IMR-90 (cell line): ENCODE data around the gene PIGC. TPM values are rescaled to one million over a fixed set of nuclear protein-coding genes. Genes with fewer than 3 reads are reported as not detected.

ENCODE experiments used
- ATAC-seq: fragments of 200-7000 bp; cut with Tn5 transposase; 2 replicates; pipeline ENCODE4 v1.9.1; 2020; ENCODE audit warnings: low read depth, mild to moderate bottlenecking, moderate library complexity
- Bru-seq: library from RNA; stranded (reverse); fragments of 400-500 nt; gene quantifications from one replicate; lab custom pipeline; 2021; lab: Mats Ljungman, UMichigan
- BruChase-seq, 2 experiments: library from RNA; stranded (reverse); fragments of 400-500 nt; gene quantifications; one replicate each; lab custom pipeline; 2021; lab: Mats Ljungman, UMichigan
- BruUV-seq: library from RNA; stranded (reverse); fragments of 400-500 nt; replicated peaks from 2 replicates; lab custom pipeline; 2021; lab: Mats Ljungman, UMichigan
- CTCF ChIA-PET: fragments of 300-600 bp; formaldehyde crosslinking; extraction: SDS; loops from one replicate; lab custom pipeline; 2021; ENCODE audit warnings: antibody characterized with exemption; lab: Yijun Ruan, JAX
- POLR2A ChIA-PET: fragments of 300-600 bp; sonication (Branson Sonifier 250); formaldehyde crosslinking; loops from one replicate; lab custom pipeline; 2022; ENCODE audit warnings: antibody characterized with exemption; ENCODE audit not compliant: unreplicated experiment; lab: Charles Lee
- DNase-seq: peaks from one replicate; pipeline ENCODE4 v3.0.0; 2013
- H2AFZ ChIP-seq: replicated peaks from 2 replicates; pipeline ENCODE3; 2013; ENCODE audit warnings: low read length, mild to moderate bottlenecking; ENCODE audit not compliant: poor library complexity
- H2AK5ac ChIP-seq: 2 replicates; pipeline ENCODE4 v1.6.1; 2013; ENCODE audit warnings: low read depth, low read length, inconsistent platforms
- H2AK9ac ChIP-seq: replicated peaks from 2 replicates; pipeline ENCODE3; 2013; ENCODE audit warnings: mild to moderate bottlenecking, low read depth, low read length, moderate library complexity; ENCODE audit not compliant: poor library complexity
- H2BK120ac ChIP-seq: 2 replicates; pipeline ENCODE4 v1.6.1; 2013; ENCODE audit warnings: low read depth, low read length, inconsistent platforms
- H2BK15ac ChIP-seq: 3 replicates; pipeline ENCODE4 v1.6.1; 2013; ENCODE audit warnings: low read depth, low read length, inconsistent platforms
- H2BK20ac ChIP-seq: 2 replicates; pipeline ENCODE4 v1.6.1; 2013; ENCODE audit warnings: low read depth, mild to moderate bottlenecking, inconsistent platforms, low read length, moderate library complexity
- H2BK5ac ChIP-seq: 2 replicates; pipeline ENCODE4 v1.6.1; 2013; ENCODE audit warnings: mild to moderate bottlenecking, low read depth, low read length, inconsistent platforms; ENCODE audit not compliant: poor library complexity, severe bottlenecking
- H3K14ac ChIP-seq: replicated peaks from 2 replicates; pipeline ENCODE4 v1.6.1; 2013; ENCODE audit warnings: low read depth, low read length, inconsistent platforms
- H3K18ac ChIP-seq: 2 replicates; pipeline ENCODE4 v1.6.1; 2013; ENCODE audit warnings: low read depth, low read length, control low read depth
- H3K23ac ChIP-seq: 2 replicates; pipeline ENCODE4 v1.6.1; 2013; ENCODE audit warnings: low read depth, low read length, inconsistent platforms
- H3K27ac ChIP-seq: 2 replicates; pipeline ENCODE4 v1.5.1; 2013; ENCODE audit warnings: mild to moderate bottlenecking, control low read depth, low read length; ENCODE audit not compliant: insufficient read depth
- H3K27me3 ChIP-seq: 2 replicates; pipeline ENCODE4 v1.6.1; 2013; ENCODE audit warnings: low read length; ENCODE audit not compliant: control insufficient read depth, insufficient read depth
- H3K36me3 ChIP-seq: 2 replicates; pipeline ENCODE4 v1.6.1; 2013; ENCODE audit warnings: low read length, mixed read lengths; ENCODE audit not compliant: control insufficient read depth, insufficient read depth
- H3K4ac ChIP-seq: 2 replicates; pipeline ENCODE4 v1.6.1; 2013; ENCODE audit warnings: low read depth, low read length, inconsistent platforms
- H3K4me1 ChIP-seq: 2 replicates; pipeline ENCODE4 v1.6.1; 2013; ENCODE audit warnings: low read length, mixed read lengths; ENCODE audit not compliant: control insufficient read depth, insufficient read depth
- H3K4me2 ChIP-seq: 2 replicates; pipeline ENCODE4 v1.6.1; 2013; ENCODE audit warnings: low read depth, mild to moderate bottlenecking, control low read depth, low read length, moderate library complexity
- H3K4me3 ChIP-seq: 2 replicates; pipeline ENCODE4 v1.5.1; 2013; ENCODE audit warnings: low read depth, mild to moderate bottlenecking, control low read depth, low read length, moderate library complexity; ENCODE audit not compliant: insufficient read depth
- H3K56ac ChIP-seq: 2 replicates; pipeline ENCODE4 v1.6.1; 2013; ENCODE audit warnings: low read length, inconsistent platforms; ENCODE audit not compliant: insufficient read depth; ENCODE audit errors: extremely low read depth
- H3K79me1 ChIP-seq, 2 experiments: 2 replicates each; pipeline ENCODE4 v1.6.1; 2013; ENCODE audit warnings: low read length in 2 of 2, inconsistent platforms in 1 of 2, low read depth in 1 of 2
- H3K9ac ChIP-seq: 2 replicates; pipeline ENCODE4 v1.6.1; 2013; ENCODE audit warnings: low read depth, low read length, control low read depth
- H3K9me1 ChIP-seq: 2 replicates; pipeline ENCODE4 v1.6.1; 2013; ENCODE audit warnings: low read length, inconsistent platforms; ENCODE audit not compliant: insufficient read depth
- H3K9me3 ChIP-seq: 2 replicates; pipeline ENCODE4 v1.6.1; 2013; ENCODE audit warnings: low read length; ENCODE audit not compliant: control insufficient read depth, insufficient read depth
- H4K20me1 ChIP-seq: 2 replicates; pipeline ENCODE4 v1.6.1; 2013; ENCODE audit warnings: low read length, inconsistent platforms; ENCODE audit not compliant: insufficient read depth
- H4K5ac ChIP-seq: 2 replicates; pipeline ENCODE4 v1.6.1; 2013; ENCODE audit warnings: mild to moderate bottlenecking, low read depth, low read length, control low read depth
- H4K8ac ChIP-seq, 2 experiments: 2 replicates each; pipeline ENCODE4 v1.6.1; 2013; ENCODE audit warnings: low read depth in 2 of 2, low read length in 2 of 2, control low read depth in 1 of 2, inconsistent platforms in 1 of 2
- H4K91ac ChIP-seq: 2 replicates; pipeline ENCODE4 v1.6.1; 2013; ENCODE audit warnings: low read depth, low read length, inconsistent platforms; ENCODE audit not compliant: insufficient read depth
- MAZ ChIP-seq: IDR thresholded peaks from 2 replicates; pipeline ENCODE4 v1.6.1; 2012; ENCODE audit warnings: low read depth, mild to moderate bottlenecking, low read length, improper control_type of control experiment, moderate library complexity, borderline replicate concordance
- MXI1 ChIP-seq: IDR thresholded peaks from 2 replicates; pipeline ENCODE4 v1.6.1; 2012; ENCODE audit warnings: low read depth, mild to moderate bottlenecking, low read length, moderate library complexity, borderline replicate concordance
- RAD21 ChIP-seq: IDR thresholded peaks from 2 replicates; pipeline ENCODE4 v1.6.1; 2012; ENCODE audit warnings: low read length, improper control_type of control experiment
- RFX5 ChIP-seq: IDR thresholded peaks from 2 replicates; pipeline ENCODE4 v1.8.0; 2012; ENCODE audit warnings: low read depth, mild to moderate bottlenecking, low read length, moderate library complexity
- SMC3 ChIP-seq: fragments of 150-350 bp; IDR thresholded peaks from 2 replicates; pipeline ENCODE4 v1.6.1; 2016; ENCODE audit warnings: low read depth, mild to moderate bottlenecking, antibody characterized with exemption, low read length, moderate library complexity
- WGBS, 2 experiments: methylation state at CpG; one replicate each; pipeline versions ENCODE4 v1.1.5 to v1.1.7; 2013; ENCODE audit warnings: missing lambda C conversion rate in 2 of 2; ENCODE audit not compliant: insufficient read length in 1 of 2; ENCODE audit errors: extremely low coverage in 2 of 2; 5-methylcytosine and 5-hydroxymethylcytosine counted together
- dilution Hi-C: fragments of 300-500 bp; cut with HindIII; formaldehyde crosslinking; loops from one replicate; pipeline ENCODE4 v1.14.3; 2018; ENCODE audit warnings: low sequenced_read_pairs; ENCODE audit not compliant: unreplicated experiment
- in situ Hi-C: fragments of 300-500 bp; cut with MboI; formaldehyde crosslinking; loops from 3 replicates; pipeline ENCODE4 v1.14.3; 2019; ENCODE audit warnings: low sequenced_read_pairs, inconsistent platforms, mixed read lengths
- intact Hi-C: fragments of 100-400 bp; cut with micrococcal nuclease; formaldehyde crosslinking; loops from 2 replicates; pipeline ENCODE4 v1.10.0; 2022
- long read RNA-seq: library from polyadenylated mRNA; unstranded; transcript quantifications from one replicate; pipeline ENCODE4 v2.0.0, GENCODE V29; 2021; ENCODE audit not compliant: unreplicated experiment
- polyA plus RNA-seq, 3 experiments: library from polyadenylated mRNA; depleted of rRNA; stranded (reverse); fragments of >200 nt; gene quantifications; 2 replicates each; pipeline ENCODE4 v1.2.3, GENCODE V29; 2012; ENCODE audit warnings: low replicate concordance in 1 of 3
- total RNA-seq: library from RNA; depleted of rRNA; stranded (reverse); fragments of >200 nt; gene quantifications from 2 replicates; pipeline ENCODE4 v1.2.3, GENCODE V29; 2012; rRNA removed
- TF ChIP-seq, protein P1 (sequence below): conservative IDR thresholded peaks from 2 replicates; pipeline ENCODE4 v1.5.1; 2012; ENCODE audit warnings: mild to moderate bottlenecking, low read depth, low read length, improper control_type of control experiment

PIGC gene
- 14.9 and 19.4 TPM in 2 replicates for total RNA-seq
- polyA plus RNA-seq (2012; rRNA removed): 13.2 and 15.8 TPM in 2 replicates
- 7.2 and 7.7 TPM in 2 replicates for polyA plus RNA-seq (2012; cell fraction: cytosol; rRNA removed)
- 2.6 and 13.4 TPM in 2 replicates for polyA plus RNA-seq (2012; cell fraction: nucleus; rRNA removed; ENCODE audit: low replicate concordance)
- percentile 69 among the genes with signal in this experiment for Bru-seq, nascent RNA
- percentile 62 among the genes with signal in this experiment for BruChase-seq, experiment 1, labeled RNA remaining after a 6-hour chase
- BruChase-seq, experiment 2, labeled RNA remaining after a 2-hour chase: percentile 80 among the genes with signal in this experiment
- long read RNA-seq, transcript PIGC-201 (2 exons, 1,447 nt): major isoform, 11 of 15 reads
- long read RNA-seq, partial matches to known transcripts: 0 of 15 reads
- long read RNA-seq, other reads (novel, unspliced or antisense): 3 of 15 reads

DNA sequence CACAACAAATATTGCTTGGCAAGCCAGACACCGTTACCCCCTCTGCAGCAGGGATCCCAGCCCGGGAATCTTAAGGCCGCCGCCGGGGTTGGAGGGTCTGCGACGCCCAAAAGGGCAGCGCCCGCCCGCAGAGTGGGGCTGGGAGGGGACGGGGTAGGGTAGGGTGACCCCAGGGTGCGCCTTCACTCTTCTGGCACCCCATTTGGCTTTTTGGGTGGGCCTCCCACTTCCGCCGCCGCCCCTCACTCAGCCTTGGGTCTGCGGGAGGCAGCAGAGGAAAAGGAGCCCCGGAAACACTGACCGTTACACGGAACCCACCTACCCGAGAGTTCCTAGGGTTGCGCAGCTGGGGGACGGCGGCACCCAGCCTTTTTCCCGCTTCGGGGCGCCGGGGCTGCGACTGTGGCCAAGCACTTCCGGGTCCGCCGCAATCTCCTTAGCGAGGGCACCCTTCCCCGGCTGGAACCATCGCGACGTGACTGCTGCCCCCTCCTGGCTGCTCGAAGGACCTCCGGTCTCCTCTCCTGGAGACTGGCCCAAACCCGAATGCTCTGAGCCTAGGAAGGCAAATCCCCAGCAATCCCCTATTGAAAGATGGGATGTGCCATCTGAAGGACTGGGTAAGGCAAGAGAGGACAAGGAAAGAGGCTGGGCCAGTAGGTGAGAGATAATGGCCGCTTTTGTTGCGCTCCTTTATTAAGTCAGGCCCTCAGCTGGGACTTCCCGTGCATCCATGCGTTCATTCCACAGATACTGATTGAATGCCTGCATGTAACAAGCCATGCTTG lies at the start of gene PIGC:
PIGC (minus strand) TSS at position 404 of the 788 bp plus-strand sequence. CDS start 1,447 bp downstream, outside the sequence.
- POLR2A ChIA-PET: interaction anchor here (0.7 kb wide), 1 partner anchor 68 kb away, joined by 3 read pairs; no protein-coding TSS in a partner anchor
- dilution Hi-C loops (no loop called here), in situ Hi-C loops (no loop called here), intact Hi-C loops (loop anchor here (1.0 to 5.0 kb wide), 4 partner anchors 45 to 442 kb away; no protein-coding TSS in a partner anchor)
- Histone ChIP-seq H3K4me1 (peaks cover 4% of the 10 kb centered on the region), H3K79me1 (peaks cover 26 to 41% of the 10 kb centered on the region in 2 experiments), H2BK5ac (peak within 1 kb of the TSS; percentile 73), H4K91ac (peak within 1 kb of the TSS; percentile 65), H4K8ac (peak within 1 kb of the TSS; percentile 33 to 92; a peak in 3 of 4 replicates), H3K56ac (peak within 1 kb of the TSS; percentile 63; the same call in 1 of the 2 replicates), H3K14ac (peak within 1 kb of the TSS; percentile 73), H3K4me2 (peak within 1 kb of the TSS; percentile 97), H3K23ac (peak within 1 kb of the TSS; percentile 78; the same call in 1 of the 2 replicates), H3K36me3 (peaks cover 5% of the 10 kb centered on the region), H2AK9ac (peak within 1 kb of the TSS; percentile 79), H3K9me3 (no peaks in the 10 kb centered on the region), H3K27me3 (no peaks in the 10 kb centered on the region), H2BK15ac (no peak within 1 kb of the TSS; the same call in 2 of the 3 replicates), H2BK20ac (peak within 1 kb of the TSS; percentile 32; the same call in 1 of the 2 replicates), H3K18ac (peak within 1 kb of the TSS; percentile 27; the same call in 1 of the 2 replicates), H4K20me1 (no peaks in the 10 kb centered on the region), H4K5ac (peak within 1 kb of the TSS; percentile 83), H3K27ac (peak within 1 kb of the TSS; percentile 84), H2BK120ac (peak within 1 kb of the TSS; percentile 44), H2AFZ (peak within 1 kb of the TSS; percentile 97), H3K9ac (peak within 1 kb of the TSS; percentile 86), H3K9me1 (peaks cover 15% of the 10 kb centered on the region), H2AK5ac (no peak within 1 kb of the TSS), H3K4ac (peak within 1 kb of the TSS; percentile 80), H3K4me3 (peak within 1 kb of the TSS; percentile 90)
- CTCF ChIA-PET: interaction anchor here (0.5 to 1.5 kb wide), 4 partner anchors 191 to 441 kb away, joined by 3 to 5 read pairs (median 4); no protein-coding TSS in a partner anchor
- ATAC-seq (peak; percentile 99), DNase-seq (peak; percentile 79)
- TF ChIP-seq RAD21 (peak; percentile 75), MAZ (peak; percentile 39; the same call in 1 of the 2 replicates), SMC3 (peak; percentile 79), MXI1 (0 out of 2 replicates have a peak, but pooled peaks have one; percentile 32), RFX5 (no peak)
- TF ChIP-seq, protein P1, sequence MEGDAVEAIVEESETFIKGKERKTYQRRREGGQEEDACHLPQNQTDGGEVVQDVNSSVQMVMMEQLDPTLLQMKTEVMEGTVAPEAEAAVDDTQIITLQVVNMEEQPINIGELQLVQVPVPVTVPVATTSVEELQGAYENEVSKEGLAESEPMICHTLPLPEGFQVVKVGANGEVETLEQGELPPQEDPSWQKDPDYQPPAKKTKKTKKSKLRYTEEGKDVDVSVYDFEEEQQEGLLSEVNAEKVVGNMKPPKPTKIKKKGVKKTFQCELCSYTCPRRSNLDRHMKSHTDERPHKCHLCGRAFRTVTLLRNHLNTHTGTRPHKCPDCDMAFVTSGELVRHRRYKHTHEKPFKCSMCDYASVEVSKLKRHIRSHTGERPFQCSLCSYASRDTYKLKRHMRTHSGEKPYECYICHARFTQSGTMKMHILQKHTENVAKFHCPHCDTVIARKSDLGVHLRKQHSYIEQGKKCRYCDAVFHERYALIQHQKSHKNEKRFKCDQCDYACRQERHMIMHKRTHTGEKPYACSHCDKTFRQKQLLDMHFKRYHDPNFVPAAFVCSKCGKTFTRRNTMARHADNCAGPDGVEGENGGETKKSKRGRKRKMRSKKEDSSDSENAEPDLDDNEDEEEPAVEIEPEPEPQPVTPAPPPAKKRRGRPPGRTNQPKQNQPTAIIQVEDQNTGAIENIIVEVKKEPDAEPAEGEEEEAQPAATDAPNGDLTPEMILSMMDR: peak; percentile 87
- TSS peak; percentile 72 for BruUV-seq
- 12% methylated on average over 5 of the region's 43 CpGs; no CpG with 5 or more reads in 1 of the 2 experiments for WGBS, 2 experiments
